GM12872 (cell line): Measurements from ENCODE around the gene TFF3.

ENCODE experiments used
- CTCF ChIP-seq: IDR thresholded peaks from 3 replicates; pipeline ENCODE4 v1.5.1; 2011; ENCODE audit warnings: low read depth, mild to moderate bottlenecking, low read length, moderate library complexity; ENCODE audit not compliant: insufficient read depth

The TFF3 gene

GRCh38 chr21:42346866-42347600 is 31.8 kb upstream of the TFF3 start:
- no peak for TF ChIP-seq CTCF

- no peak for TF ChIP-seq CTCF
Observed at GRCh38 chr21:42346441-42346840, 31.2 kb upstream of the TFF3 start.

- TF ChIP-seq CTCF: no peak
Observed at GRCh38 chr21:42344631-42345030, 29.4 kb upstream of the TFF3 start.

GRCh38 chr21:42343963-42344510 is 28.8 kb upstream of the TFF3 start:
- no peak for TF ChIP-seq CTCF

GRCh38 chr21:42343556-42343955 is 28.3 kb upstream of the TFF3 start:
- no peak for TF ChIP-seq CTCF

GRCh38 chr21:42343101-42343500 is 27.9 kb upstream of the TFF3 start:
- TF ChIP-seq CTCF: no peak

GRCh38 chr21:42341776-42342542 is 26.8 kb upstream of the TFF3 start:
- TF ChIP-seq CTCF: no peak
